ENCODE measurements around the gene EPHB2.

GRCh38 chr1:22815043-22815365, 104.4 kb downstream of the EPHB2 start:
- TF ChIP-seq CTCF (IDR thresholded peaks at IDR 0.05; ENCODE audit: poor library complexity, severe bottlenecking) (no peak), MXI1 (conservative IDR thresholded peaks at IDR 0.05; ENCODE audit: poor library complexity, severe bottlenecking) (no peak)
